ENCODE data around the gene ZNF316.

The ZNF316 gene

GRCh38 chr7:6646465-6646864, 9.3 kb downstream of the ZNF316 start:
- no peak overlapping the region for H3K4me3 ChIP-seq (ENCODE audit: low read depth in 1 of 5, low read length in 5 of 5)
- peaks cover 0 to 97% (median 86%) of the 10 kb centered on the region in 5 donors for H3K36me3 ChIP-seq (ENCODE audit: control insufficient read depth in 5 of 5, insufficient read depth in 5 of 5, low read length in 5 of 5)
- H3K9ac ChIP-seq (ENCODE audit: low read length in 5 of 5): no peak overlapping the region
- no peak overlapping the region for H3K27ac ChIP-seq (ENCODE audit: low read depth, low read length)
- H3K9me3 ChIP-seq (ENCODE audit: control insufficient read depth in 5 of 5, low read length in 5 of 5): no peaks in the 10 kb centered on the region
- H3K4me1 ChIP-seq (ENCODE audit: control insufficient read depth in 5 of 5, insufficient read depth in 5 of 5, low read length in 5 of 5): peaks cover 0 to 5% (median 0%) of the 10 kb centered on the region in 5 donors
- no peaks in the 10 kb centered on the region for H3K27me3 ChIP-seq (ENCODE audit: control insufficient read depth in 5 of 5, insufficient read depth in 4 of 5, low read length in 5 of 5)

- Histone ChIP-seq H3K4me3 (ENCODE audit: low read depth in 1 of 5, low read length in 5 of 5) (no peak overlapping the region), H3K36me3 (ENCODE audit: control insufficient read depth in 5 of 5, insufficient read depth in 5 of 5, low read length in 5 of 5) (peaks cover 0 to 97% (median 86%) of the 10 kb centered on the region in 5 donors), H3K9me3 (ENCODE audit: control insufficient read depth in 5 of 5, low read length in 5 of 5) (no peaks in the 10 kb centered on the region), H3K27ac (ENCODE audit: low read depth, low read length) (no peak overlapping the region), H3K9ac (ENCODE audit: low read length in 5 of 5) (no peak overlapping the region), H3K27me3 (ENCODE audit: control insufficient read depth in 5 of 5, insufficient read depth in 4 of 5, low read length in 5 of 5) (no peaks in the 10 kb centered on the region), H3K4me1 (ENCODE audit: control insufficient read depth in 5 of 5, insufficient read depth in 5 of 5, low read length in 5 of 5) (peaks cover 0 to 5% (median 0%) of the 10 kb centered on the region in 5 donors)
Observed at GRCh38 chr7:6647080-6647479, 10.0 kb downstream of the ZNF316 start.

- peaks cover 0 to 1% (median 0%) of the 10 kb centered on the region in 5 donors for H3K9me3 ChIP-seq (ENCODE audit: control insufficient read depth in 5 of 5, low read length in 5 of 5)
- H3K4me3 ChIP-seq (ENCODE audit: low read depth in 1 of 5, low read length in 5 of 5): no peak overlapping the region
- H3K9ac ChIP-seq (ENCODE audit: low read length in 5 of 5): no peak overlapping the region
- H3K27me3 ChIP-seq (ENCODE audit: control insufficient read depth in 5 of 5, insufficient read depth in 4 of 5, low read length in 5 of 5): no peaks in the 10 kb centered on the region
- no peak overlapping the region for H3K27ac ChIP-seq (ENCODE audit: low read depth, low read length)
- peaks cover 0 to 5% (median 0%) of the 10 kb centered on the region in 5 donors for H3K4me1 ChIP-seq (ENCODE audit: control insufficient read depth in 5 of 5, insufficient read depth in 5 of 5, low read length in 5 of 5)
- H3K36me3 ChIP-seq (ENCODE audit: control insufficient read depth in 5 of 5, insufficient read depth in 5 of 5, low read length in 5 of 5): peaks cover 0 to 97% (median 86%) of the 10 kb centered on the region in 5 donors
Observed at GRCh38 chr7:6647541-6647940, 10.4 kb downstream of the ZNF316 start.

DNA sequence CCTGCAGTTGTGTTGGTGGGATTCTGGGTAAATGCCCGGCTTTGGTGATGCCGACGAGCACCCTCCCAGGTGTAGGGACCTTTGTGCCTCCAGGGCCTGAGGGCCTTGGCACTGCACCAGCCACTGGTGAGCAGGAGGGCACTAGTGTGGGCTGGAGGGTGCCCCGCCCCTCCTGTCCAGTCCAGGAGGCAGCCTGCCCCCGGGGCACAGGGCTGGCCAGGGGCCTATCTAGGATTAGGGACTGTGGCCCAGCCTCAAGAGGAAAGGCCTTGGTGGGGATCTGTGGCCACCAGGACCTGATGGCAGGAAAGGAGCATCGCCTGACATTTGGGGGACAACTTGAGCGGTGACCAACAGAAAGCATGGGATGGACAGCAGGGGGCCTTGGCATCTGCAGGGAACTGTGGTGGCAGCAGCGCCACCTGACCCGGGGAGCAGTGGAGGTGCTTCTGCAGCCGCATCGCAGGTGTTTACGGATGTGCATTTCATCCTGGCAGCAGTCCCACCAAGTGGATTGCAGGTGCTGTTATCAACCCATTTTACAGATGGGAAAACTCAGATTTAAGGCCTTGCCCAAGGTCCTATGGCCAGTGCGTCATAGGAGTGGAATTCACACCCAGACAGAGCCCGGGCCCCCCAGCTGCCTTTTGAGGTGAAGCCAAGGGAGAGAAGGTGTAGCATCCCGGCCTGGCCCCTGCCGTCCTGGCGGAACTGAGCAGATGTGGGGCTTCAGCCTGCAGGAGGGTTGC, 11.1 kb downstream of the ZNF316 start:
- Histone ChIP-seq H3K4me1 (ENCODE audit: control insufficient read depth in 5 of 5, insufficient read depth in 5 of 5, low read length in 5 of 5) (peaks cover 0 to 5% (median 0%) of the 10 kb centered on the region in 5 donors), H3K27me3 (ENCODE audit: control insufficient read depth in 5 of 5, insufficient read depth in 4 of 5, low read length in 5 of 5) (no peaks in the 10 kb centered on the region), H3K36me3 (ENCODE audit: control insufficient read depth in 5 of 5, insufficient read depth in 5 of 5, low read length in 5 of 5) (peaks cover 0 to 97% (median 85%) of the 10 kb centered on the region in 5 donors), H3K27ac (ENCODE audit: low read depth, low read length) (no peak overlapping the region), H3K4me3 (ENCODE audit: low read depth in 1 of 5, low read length in 5 of 5) (no peak overlapping the region), H3K9me3 (ENCODE audit: control insufficient read depth in 5 of 5, low read length in 5 of 5) (peaks cover 0 to 4% (median 0%) of the 10 kb centered on the region in 5 donors), H3K9ac (ENCODE audit: low read length in 5 of 5) (no peak overlapping the region)

DNA sequence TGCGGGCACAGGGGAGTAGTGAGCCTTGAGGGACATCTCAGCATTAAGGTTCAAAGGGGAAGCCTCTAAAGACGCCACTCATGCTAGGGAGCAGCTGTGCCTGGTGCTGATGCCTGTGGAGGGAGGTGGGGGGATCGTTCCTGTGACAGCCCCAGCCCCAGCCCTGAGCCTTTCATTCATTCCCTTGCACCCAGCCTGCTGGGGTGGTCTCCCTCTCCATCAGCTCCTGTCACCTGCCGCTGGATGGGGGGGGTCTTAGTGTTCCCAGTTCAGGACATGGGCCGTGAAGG, 11.6 kb downstream of the ZNF316 start:
- peaks cover 0 to 96% (median 81%) of the 10 kb centered on the region in 5 donors for H3K36me3 ChIP-seq (ENCODE audit: control insufficient read depth in 5 of 5, insufficient read depth in 5 of 5, low read length in 5 of 5)
- H3K9ac ChIP-seq (ENCODE audit: low read length in 5 of 5): no peak overlapping the region
- H3K4me3 ChIP-seq (ENCODE audit: low read depth in 1 of 5, low read length in 5 of 5): no peak overlapping the region
- H3K27ac ChIP-seq (ENCODE audit: low read depth, low read length): no peak overlapping the region
- H3K4me1 ChIP-seq (ENCODE audit: control insufficient read depth in 5 of 5, insufficient read depth in 5 of 5, low read length in 5 of 5): peaks cover 0 to 5% (median 0%) of the 10 kb centered on the region in 5 donors
- H3K27me3 ChIP-seq (ENCODE audit: control insufficient read depth in 5 of 5, insufficient read depth in 4 of 5, low read length in 5 of 5): no peaks in the 10 kb centered on the region
- peaks cover 0 to 4% (median 0%) of the 10 kb centered on the region in 5 donors for H3K9me3 ChIP-seq (ENCODE audit: control insufficient read depth in 5 of 5, low read length in 5 of 5)

DNA sequence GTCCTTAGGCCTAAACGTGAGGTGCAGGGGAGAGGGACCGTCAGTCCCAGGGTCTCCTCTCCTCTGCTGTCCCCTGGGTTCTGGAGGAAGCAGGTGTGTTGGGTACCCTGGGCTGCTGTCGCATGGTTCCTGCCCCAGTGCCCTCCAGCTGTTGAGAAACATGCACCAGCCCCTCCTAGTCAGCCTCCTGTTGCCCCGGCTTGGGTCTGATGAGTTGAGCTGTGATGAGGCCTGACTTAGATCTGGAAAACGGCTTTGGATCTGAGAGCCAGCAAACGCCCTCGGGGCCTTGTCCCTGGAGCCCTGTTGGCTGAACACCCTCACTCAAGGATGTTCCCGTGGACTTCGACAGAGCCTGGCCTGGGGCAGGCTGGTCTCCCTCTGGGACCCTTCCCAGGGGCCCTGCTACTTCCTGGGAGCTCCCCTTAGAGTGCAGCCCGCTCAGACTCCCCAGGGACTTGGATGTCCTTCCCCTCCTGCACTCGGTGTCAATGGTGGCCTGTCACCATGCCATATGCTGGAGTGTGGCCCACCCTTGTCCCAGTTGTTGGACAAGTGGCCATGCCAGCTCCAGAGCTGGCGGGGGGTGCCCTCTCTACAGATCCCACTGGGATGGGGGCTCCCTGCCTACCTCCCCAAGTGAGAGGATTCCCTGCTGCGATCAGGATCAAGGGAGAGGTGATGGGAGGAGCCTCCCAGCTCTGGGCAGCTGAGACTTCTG, 12.3 kb downstream of the ZNF316 start:
- Histone ChIP-seq H3K4me1 (ENCODE audit: control insufficient read depth in 5 of 5, insufficient read depth in 5 of 5, low read length in 5 of 5) (peaks cover 0 to 5% (median 0%) of the 10 kb centered on the region in 5 donors), H3K9me3 (ENCODE audit: control insufficient read depth in 5 of 5, low read length in 5 of 5) (peaks cover 0 to 4% (median 0%) of the 10 kb centered on the region in 5 donors), H3K27ac (ENCODE audit: low read depth, low read length) (no peak overlapping the region), H3K4me3 (ENCODE audit: low read depth in 1 of 5, low read length in 5 of 5) (no peak overlapping the region), H3K27me3 (ENCODE audit: control insufficient read depth in 5 of 5, insufficient read depth in 4 of 5, low read length in 5 of 5) (no peaks in the 10 kb centered on the region), H3K36me3 (ENCODE audit: control insufficient read depth in 5 of 5, insufficient read depth in 5 of 5, low read length in 5 of 5) (peaks cover 0 to 96% (median 75%) of the 10 kb centered on the region in 5 donors), H3K9ac (ENCODE audit: low read length in 5 of 5) (no peak overlapping the region)

GRCh38 chr7:6650086-6650485, 13.0 kb downstream of the ZNF316 start:
- Histone ChIP-seq H3K4me3 (ENCODE audit: low read depth in 1 of 5, low read length in 5 of 5) (no peak overlapping the region), H3K27ac (ENCODE audit: low read depth, low read length) (no peak overlapping the region), H3K4me1 (ENCODE audit: control insufficient read depth in 5 of 5, insufficient read depth in 5 of 5, low read length in 5 of 5) (peaks cover 0 to 5% (median 0%) of the 10 kb centered on the region in 5 donors), H3K36me3 (ENCODE audit: control insufficient read depth in 5 of 5, insufficient read depth in 5 of 5, low read length in 5 of 5) (peaks cover 0 to 96% (median 75%) of the 10 kb centered on the region in 5 donors), H3K9ac (ENCODE audit: low read length in 5 of 5) (no peak overlapping the region), H3K27me3 (ENCODE audit: control insufficient read depth in 5 of 5, insufficient read depth in 4 of 5, low read length in 5 of 5) (no peaks in the 10 kb centered on the region), H3K9me3 (ENCODE audit: control insufficient read depth in 5 of 5, low read length in 5 of 5) (peaks cover 0 to 4% (median 0%) of the 10 kb centered on the region in 5 donors)

DNA sequence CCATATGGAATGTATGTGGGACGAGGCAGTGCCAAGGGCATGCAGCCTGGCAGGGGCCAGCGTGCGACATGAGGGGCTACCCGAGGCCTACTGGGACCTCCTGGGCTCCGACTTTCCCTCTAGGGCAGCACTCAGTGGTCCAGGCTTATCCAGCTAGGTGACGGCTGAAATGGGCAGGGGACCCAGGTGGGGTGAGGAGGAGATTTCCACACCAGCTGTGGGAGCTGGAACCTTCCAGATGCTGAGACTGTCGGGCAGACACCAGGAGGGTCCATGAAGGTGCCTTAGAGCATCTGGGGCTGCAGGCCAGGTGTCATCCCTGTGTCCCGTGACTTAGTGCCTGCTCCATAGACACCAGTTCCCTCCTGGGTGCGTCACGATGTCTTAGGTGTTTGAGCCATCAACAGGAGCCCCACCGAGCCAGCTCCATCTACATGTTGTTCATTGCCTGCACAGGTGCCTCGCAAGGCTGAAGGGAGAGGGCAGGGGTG, 13.4 kb downstream of the ZNF316 start:
- Histone ChIP-seq H3K9ac (ENCODE audit: low read length in 5 of 5) (no peak overlapping the region), H3K36me3 (ENCODE audit: control insufficient read depth in 5 of 5, insufficient read depth in 5 of 5, low read length in 5 of 5) (peaks cover 0 to 96% (median 78%) of the 10 kb centered on the region in 5 donors), H3K9me3 (ENCODE audit: control insufficient read depth in 5 of 5, low read length in 5 of 5) (peaks cover 0 to 4% (median 0%) of the 10 kb centered on the region in 5 donors), H3K27ac (ENCODE audit: low read depth, low read length) (no peak overlapping the region), H3K4me3 (ENCODE audit: low read depth in 1 of 5, low read length in 5 of 5) (no peak overlapping the region), H3K27me3 (ENCODE audit: control insufficient read depth in 5 of 5, insufficient read depth in 4 of 5, low read length in 5 of 5) (no peaks in the 10 kb centered on the region), H3K4me1 (ENCODE audit: control insufficient read depth in 5 of 5, insufficient read depth in 5 of 5, low read length in 5 of 5) (peaks cover 0 to 5% (median 0%) of the 10 kb centered on the region in 5 donors)

DNA sequence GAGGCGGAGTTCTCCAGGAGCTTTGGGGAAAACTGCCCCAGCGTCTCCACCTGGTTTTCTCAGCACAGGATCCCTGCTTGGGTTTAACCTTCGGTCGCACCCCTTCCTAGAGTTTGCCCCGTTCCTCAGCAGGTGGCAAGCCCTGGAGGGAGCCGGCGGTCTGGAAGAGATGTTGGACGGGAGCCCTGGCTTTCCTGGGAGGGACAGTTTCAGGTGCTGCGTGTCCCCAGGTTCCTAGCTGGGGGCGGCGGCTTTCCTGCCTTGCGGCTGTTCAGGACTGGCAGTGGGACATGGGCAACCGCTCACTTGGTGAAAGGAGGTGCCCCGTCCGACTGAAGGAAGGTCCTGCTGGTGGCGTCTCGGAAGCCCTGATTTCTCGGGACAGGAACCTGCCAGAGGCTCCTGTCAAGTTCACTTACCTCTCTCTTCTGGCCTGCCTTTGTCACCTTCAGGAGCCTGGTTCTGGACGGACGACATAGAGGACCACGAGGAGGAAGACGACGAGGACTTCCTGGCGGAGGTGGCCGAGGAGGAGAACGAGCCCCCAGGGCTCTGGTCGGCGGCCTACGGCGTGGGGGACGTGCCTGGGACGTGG, 14.8 kb downstream of the ZNF316 start:
- H3K36me3 ChIP-seq (ENCODE audit: control insufficient read depth in 5 of 5, insufficient read depth in 5 of 5, low read length in 5 of 5): peaks cover 0 to 90% (median 74%) of the 10 kb centered on the region in 5 donors
- H3K4me3 ChIP-seq (ENCODE audit: low read depth in 1 of 5, low read length in 5 of 5): no peak overlapping the region
- no peak overlapping the region for H3K27ac ChIP-seq (ENCODE audit: low read depth, low read length)
- H3K9ac ChIP-seq (ENCODE audit: low read length in 5 of 5): no peak overlapping the region
- no peaks in the 10 kb centered on the region for H3K27me3 ChIP-seq (ENCODE audit: control insufficient read depth in 5 of 5, insufficient read depth in 4 of 5, low read length in 5 of 5)
- H3K9me3 ChIP-seq (ENCODE audit: control insufficient read depth in 5 of 5, low read length in 5 of 5): peaks cover 0 to 4% (median 0%) of the 10 kb centered on the region in 5 donors
- H3K4me1 ChIP-seq (ENCODE audit: control insufficient read depth in 5 of 5, insufficient read depth in 5 of 5, low read length in 5 of 5): peaks cover 0 to 5% (median 0%) of the 10 kb centered on the region in 5 donors
